ENCODE results near the gene SOD3.

SOD3 gene

GRCh38 chr4:24794916-24795665, at the start of gene SOD3:
Gene SOD3 (plus strand): TSS chr4:24795573. CDS start chr4:24799522, 3,949 bp downstream.
- no peak within 1 kb of the TSS for H3K27ac ChIP-seq (ENCODE audit: low read depth, low read length, poor library complexity, severe bottlenecking)
- H3F3A ChIP-seq (ENCODE audit: insufficient read depth, low read length): no peaks in the 10 kb centered on the region
- H4K20me1 ChIP-seq (ENCODE audit: insufficient read depth, low read length): no peaks in the 10 kb centered on the region
- H2AFZ ChIP-seq (ENCODE audit: low read length): no peak within 1 kb of the TSS
- H3K9me3 ChIP-seq (ENCODE audit: low read length): no peaks in the 10 kb centered on the region
- H3K27me3 ChIP-seq (ENCODE audit: insufficient read depth, low read length): no peaks in the 10 kb centered on the region
- no peaks in the 10 kb centered on the region for H3K4me1 ChIP-seq (ENCODE audit: insufficient read depth, low read length, severe bottlenecking)
- no peaks in the 10 kb centered on the region for H3K79me2 ChIP-seq (ENCODE audit: insufficient read depth, low read length)
- TF ChIP-seq CTCF (IDR thresholded peaks at IDR 0.05; ENCODE audit: low read length) (no peak), EZH2 (IDR thresholded peaks at IDR 0.05; ENCODE audit: borderline replicate concordance, low read length) (no peak)
- H3K9me2 ChIP-seq (ENCODE audit: low read depth, low read length): no peaks in the 10 kb centered on the region
- H3K4me2 ChIP-seq (ENCODE audit: low read length): no peak within 1 kb of the TSS
- H3K4me3 ChIP-seq (ENCODE audit: low read depth, low read length, poor library complexity, severe bottlenecking): no peak within 1 kb of the TSS
- H3K9ac ChIP-seq (ENCODE audit: low read length): no peak within 1 kb of the TSS
- no peaks in the 10 kb centered on the region for H3K36me3 ChIP-seq (ENCODE audit: insufficient read depth, low read length)

GRCh38 chr4:24747234-24747975, 48.0 kb upstream of the SOD3 start:
- Histone ChIP-seq H3F3A (ENCODE audit: insufficient read depth, low read length) (no peaks in the 10 kb centered on the region), H3K4me3 (ENCODE audit: low read depth, low read length, poor library complexity, severe bottlenecking) (no peak overlapping the region), H3K36me3 (ENCODE audit: insufficient read depth, low read length) (no peaks in the 10 kb centered on the region), H3K79me2 (ENCODE audit: insufficient read depth, low read length) (no peaks in the 10 kb centered on the region), H3K4me2 (ENCODE audit: low read length) (no peak overlapping the region), H3K9me3 (ENCODE audit: low read length) (no peaks in the 10 kb centered on the region), H3K27me3 (ENCODE audit: insufficient read depth, low read length) (no peaks in the 10 kb centered on the region), H3K9ac (ENCODE audit: low read length) (no peak overlapping the region), H4K20me1 (ENCODE audit: insufficient read depth, low read length) (no peaks in the 10 kb centered on the region), H3K9me2 (ENCODE audit: low read depth, low read length) (no peaks in the 10 kb centered on the region), H3K27ac (ENCODE audit: low read depth, low read length, poor library complexity, severe bottlenecking) (no peak overlapping the region), H2AFZ (ENCODE audit: low read length) (no peak overlapping the region), H3K4me1 (ENCODE audit: insufficient read depth, low read length, severe bottlenecking) (no peaks in the 10 kb centered on the region)
- TF ChIP-seq CTCF (IDR thresholded peaks at IDR 0.05; ENCODE audit: low read length): no peak
- no peak for TF ChIP-seq EZH2 (IDR thresholded peaks at IDR 0.05; ENCODE audit: borderline replicate concordance, low read length)

- Histone ChIP-seq H2AFZ (ENCODE audit: low read length) (no peak overlapping the region), H3F3A (ENCODE audit: insufficient read depth, low read length) (no peaks in the 10 kb centered on the region), H3K27ac (ENCODE audit: low read depth, low read length, poor library complexity, severe bottlenecking) (no peak overlapping the region), H3K9ac (ENCODE audit: low read length) (no peak overlapping the region), H3K4me2 (ENCODE audit: low read length) (no peak overlapping the region), H3K4me3 (ENCODE audit: low read depth, low read length, poor library complexity, severe bottlenecking) (no peak overlapping the region), H3K9me3 (ENCODE audit: low read length) (no peaks in the 10 kb centered on the region), H4K20me1 (ENCODE audit: insufficient read depth, low read length) (no peaks in the 10 kb centered on the region), H3K79me2 (ENCODE audit: insufficient read depth, low read length) (no peaks in the 10 kb centered on the region), H3K36me3 (ENCODE audit: insufficient read depth, low read length) (no peaks in the 10 kb centered on the region), H3K27me3 (ENCODE audit: insufficient read depth, low read length) (no peaks in the 10 kb centered on the region), H3K9me2 (ENCODE audit: low read depth, low read length) (no peaks in the 10 kb centered on the region), H3K4me1 (ENCODE audit: insufficient read depth, low read length, severe bottlenecking) (no peaks in the 10 kb centered on the region)
- TF ChIP-seq EZH2 (IDR thresholded peaks at IDR 0.05; ENCODE audit: borderline replicate concordance, low read length) (no peak), CTCF (IDR thresholded peaks at IDR 0.05; ENCODE audit: low read length) (no peak)
Observed at GRCh38 chr4:24748023-24748422, 47.4 kb upstream of the SOD3 start.

Measured in OCI-LY1 (cell line).